ENCODE measurements around the gene PDE8B.

PDE8B gene

DNA sequence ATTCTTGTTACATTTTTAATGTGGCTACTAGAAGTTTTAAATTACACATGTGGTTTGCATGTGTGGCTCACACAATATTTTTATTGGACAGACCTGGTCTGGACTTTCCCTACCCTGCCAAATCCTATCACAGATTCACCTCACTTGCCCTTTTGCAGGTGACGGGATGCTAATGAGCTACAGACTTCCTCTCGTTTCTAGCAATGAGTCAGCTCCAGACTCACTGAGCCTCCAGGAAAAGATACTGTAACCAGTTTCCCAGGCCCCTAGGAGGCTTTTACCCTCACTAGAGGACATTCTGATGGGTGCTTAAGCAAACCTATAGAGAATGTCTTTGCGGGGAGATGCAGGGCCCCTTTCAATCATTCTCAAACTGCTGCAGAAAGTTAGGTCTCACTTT lies 146.3 kb downstream of the PDE8B start:
- Histone ChIP-seq H3K4me3 (ENCODE audit: low read length) (peak overlapping the region; percentile 32; the same call in 1 of the 2 replicates), H3K4me1 (ENCODE audit: low read length) (peaks cover 72% of the 10 kb centered on the region), H2AFZ (ENCODE audit: low read depth, low read length) (no peak overlapping the region), H3K9ac (ENCODE audit: low read length) (peak overlapping the region; percentile 66; the same call in 1 of the 2 replicates), H3K27ac (ENCODE audit: low read length) (peak overlapping the region; percentile 93), H3K36me3 (replicated peaks; ENCODE audit: low read depth, low read length) (no peaks in the 10 kb centered on the region), H4K20me1 (ENCODE audit: insufficient read depth, low read length) (no peaks in the 10 kb centered on the region), H3K4me2 (ENCODE audit: low read length) (peak overlapping the region; percentile 74), H3K79me2 (ENCODE audit: low read length) (no peaks in the 10 kb centered on the region), H3K9me3 (ENCODE audit: insufficient read depth, low read length) (no peaks in the 10 kb centered on the region), H3K27me3 (ENCODE audit: low read depth, low read length) (no peaks in the 10 kb centered on the region)
- TF ChIP-seq EZH2phosphoT487 (IDR thresholded peaks at IDR 0.05; ENCODE audit: low read depth) (no peak), CTCF (IDR thresholded peaks at IDR 0.05; ENCODE audit: low read depth, low read length) (no peak)

DNA sequence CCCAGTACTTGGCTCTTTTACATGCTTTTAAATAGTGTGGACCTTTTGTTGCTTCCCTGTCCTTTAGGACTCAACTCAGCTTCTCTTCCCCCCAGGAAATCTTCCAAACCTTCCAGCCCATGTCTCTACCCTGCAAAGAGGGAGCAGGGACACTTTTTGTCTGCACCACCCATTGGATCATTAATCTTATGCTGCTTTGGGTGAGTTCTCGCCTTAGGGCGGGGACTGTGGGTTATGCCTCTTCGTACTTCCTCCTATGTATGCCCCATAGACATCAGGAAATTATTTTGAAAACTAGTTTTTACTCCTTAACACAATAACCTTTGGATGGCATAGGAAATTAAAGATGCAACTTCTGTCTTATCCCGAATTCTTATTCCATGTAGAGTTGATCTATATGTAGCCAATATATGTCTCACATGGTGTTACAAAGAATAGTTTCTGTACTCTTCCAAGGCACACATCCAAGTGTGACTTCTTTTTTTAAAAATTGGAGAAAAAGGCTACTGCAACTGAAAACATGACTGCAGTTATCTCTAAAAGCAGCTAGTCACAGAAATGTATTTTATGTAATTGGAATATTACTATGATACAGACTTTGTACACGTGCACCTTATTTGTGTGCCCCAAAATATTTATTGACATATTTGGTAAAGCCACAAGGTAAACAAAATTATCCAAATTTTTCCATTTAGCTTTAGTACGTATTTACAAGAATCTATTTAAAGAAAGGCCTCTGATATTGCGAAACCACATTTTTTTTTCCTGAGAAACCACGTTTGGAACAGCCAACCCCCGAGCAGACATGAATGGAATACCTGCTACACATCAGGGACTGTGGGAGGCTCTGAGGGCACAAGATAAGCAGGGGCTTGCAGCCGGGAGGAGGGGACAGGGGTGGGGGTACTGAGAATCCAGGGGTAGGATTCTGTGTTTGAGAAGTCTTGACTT lies 148.1 kb downstream of the PDE8B start:
- Histone ChIP-seq H3K27me3 (ENCODE audit: low read depth, low read length) (no peaks in the 10 kb centered on the region), H3K4me3 (ENCODE audit: low read length) (no peak overlapping the region)
- TF ChIP-seq EZH2phosphoT487 (IDR thresholded peaks at IDR 0.05; ENCODE audit: low read depth): no peak
- no peak for TF ChIP-seq CTCF (IDR thresholded peaks at IDR 0.05; ENCODE audit: low read depth, low read length)

GRCh38 chr5:77359231-77359630 lies 148.8 kb downstream of the PDE8B start:
- Histone ChIP-seq H4K20me1 (ENCODE audit: insufficient read depth, low read length) (no peaks in the 10 kb centered on the region), H3K79me2 (ENCODE audit: low read length) (no peaks in the 10 kb centered on the region), H2AFZ (ENCODE audit: low read depth, low read length) (no peak overlapping the region), H3K27me3 (ENCODE audit: low read depth, low read length) (no peaks in the 10 kb centered on the region), H3K27ac (ENCODE audit: low read length) (no peak overlapping the region), H3K9ac (ENCODE audit: low read length) (no peak overlapping the region), H3K4me1 (ENCODE audit: low read length) (peaks cover 55% of the 10 kb centered on the region), H3K9me3 (ENCODE audit: insufficient read depth, low read length) (no peaks in the 10 kb centered on the region), H3K4me2 (ENCODE audit: low read length) (no peak overlapping the region), H3K4me3 (ENCODE audit: low read length) (no peak overlapping the region), H3K36me3 (replicated peaks; ENCODE audit: low read depth, low read length) (no peaks in the 10 kb centered on the region)
- TF ChIP-seq EZH2phosphoT487 (IDR thresholded peaks at IDR 0.05; ENCODE audit: low read depth): no peak
- TF ChIP-seq CTCF (IDR thresholded peaks at IDR 0.05; ENCODE audit: low read depth, low read length): no peak

More for the DNA sequence above, 148.1 kb downstream of the PDE8B start:
- Histone ChIP-seq H2AFZ (ENCODE audit: low read depth, low read length) (peak overlapping the region; percentile 46; the same call in 1 of the 2 replicates), H3K9me3 (ENCODE audit: insufficient read depth, low read length) (no peaks in the 10 kb centered on the region), H3K4me2 (ENCODE audit: low read length) (peak overlapping the region; percentile 59), H3K9ac (ENCODE audit: low read length) (peak overlapping the region; percentile 66; the same call in 1 of the 2 replicates), H3K36me3 (replicated peaks; ENCODE audit: low read depth, low read length) (no peaks in the 10 kb centered on the region), H4K20me1 (ENCODE audit: insufficient read depth, low read length) (no peaks in the 10 kb centered on the region), H3K4me1 (ENCODE audit: low read length) (peaks cover 55% of the 10 kb centered on the region), H3K79me2 (ENCODE audit: low read length) (no peaks in the 10 kb centered on the region), H3K27ac (ENCODE audit: low read length) (peak overlapping the region; percentile 93)

GRCh38 chr5:77360381-77360780 lies 149.9 kb downstream of the PDE8B start:
- H3K4me3 ChIP-seq (ENCODE audit: low read length): no peak overlapping the region
- H3K36me3 ChIP-seq (replicated peaks; ENCODE audit: low read depth, low read length): no peaks in the 10 kb centered on the region
- no peaks in the 10 kb centered on the region for H3K9me3 ChIP-seq (ENCODE audit: insufficient read depth, low read length)
- peaks cover 55% of the 10 kb centered on the region for H3K4me1 ChIP-seq (ENCODE audit: low read length)
- H2AFZ ChIP-seq (ENCODE audit: low read depth, low read length): no peak overlapping the region
- H3K27me3 ChIP-seq (ENCODE audit: low read depth, low read length): no peaks in the 10 kb centered on the region
- H3K79me2 ChIP-seq (ENCODE audit: low read length): no peaks in the 10 kb centered on the region
- H3K4me2 ChIP-seq (ENCODE audit: low read length): no peak overlapping the region
- no peak overlapping the region for H3K9ac ChIP-seq (ENCODE audit: low read length)
- no peaks in the 10 kb centered on the region for H4K20me1 ChIP-seq (ENCODE audit: insufficient read depth, low read length)
- TF ChIP-seq CTCF (IDR thresholded peaks at IDR 0.05; ENCODE audit: low read depth, low read length): no peak
- TF ChIP-seq EZH2phosphoT487 (IDR thresholded peaks at IDR 0.05; ENCODE audit: low read depth): no peak
- no peak overlapping the region for H3K27ac ChIP-seq (ENCODE audit: low read length)
